Right kidney (tissue), 1 donor: ENCODE measurements around the gene KCNQ1.

ENCODE experiments used
- DNase-seq: peaks from one replicate; pipeline ENCODE4 v3.0.0-alpha.2; 2016

Gene KCNQ1

DNA sequence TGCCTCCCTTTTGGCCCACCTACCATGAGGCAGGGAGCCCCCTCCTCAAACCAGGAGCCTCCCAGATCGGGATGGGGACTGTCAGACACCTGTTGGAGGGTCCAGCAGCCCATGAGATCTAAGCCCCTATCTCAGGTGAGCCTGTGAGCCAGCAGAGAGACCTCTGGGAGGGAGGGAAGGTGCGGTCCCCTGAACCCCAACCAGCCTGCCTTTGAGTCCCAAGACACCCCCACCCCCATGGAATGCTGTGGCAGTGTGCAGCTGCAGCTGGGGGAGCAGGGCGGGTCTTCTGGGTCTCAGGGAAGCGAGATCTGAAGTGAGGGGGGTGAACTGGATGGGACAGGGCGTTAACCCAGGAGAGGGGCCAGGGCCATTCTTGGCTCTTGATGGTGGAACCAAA is 442.1 kb downstream of the KCNQ1 start:
- no peak for DNase-seq

DNA sequence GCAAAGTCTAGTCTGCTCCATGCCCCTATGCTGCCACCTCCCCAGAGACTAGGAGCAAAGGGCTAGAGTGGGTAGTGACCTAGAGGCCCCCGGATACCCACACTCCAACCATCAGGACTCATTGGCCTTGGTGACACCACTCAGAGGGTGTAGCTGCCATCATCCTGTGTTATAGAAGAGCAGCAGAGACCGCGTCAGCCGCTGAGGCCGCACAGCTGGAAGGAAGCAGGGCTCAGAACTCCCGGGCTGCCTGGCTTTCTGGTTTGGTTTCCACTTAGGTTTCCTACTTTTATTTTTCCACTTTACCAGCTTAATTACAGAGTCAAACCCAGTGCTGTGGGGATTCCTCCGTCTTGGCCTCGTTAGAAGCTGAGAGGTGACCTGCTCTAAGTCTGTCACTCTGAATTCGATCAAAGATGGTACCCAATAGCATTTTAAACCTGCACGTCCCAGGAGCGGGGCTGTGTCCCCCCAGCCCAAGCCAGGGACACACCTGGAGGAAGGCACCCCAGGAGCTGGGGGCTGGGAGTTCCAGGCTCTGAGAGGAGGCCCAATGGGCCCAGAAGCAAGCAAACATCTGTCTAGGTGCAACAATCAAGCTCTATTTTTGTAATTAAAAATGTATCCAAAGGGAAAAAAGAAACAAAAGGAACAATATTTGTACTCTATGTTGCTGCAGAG is 442.8 kb downstream of the KCNQ1 start:
- DNase-seq: peak; percentile 37

DNA sequence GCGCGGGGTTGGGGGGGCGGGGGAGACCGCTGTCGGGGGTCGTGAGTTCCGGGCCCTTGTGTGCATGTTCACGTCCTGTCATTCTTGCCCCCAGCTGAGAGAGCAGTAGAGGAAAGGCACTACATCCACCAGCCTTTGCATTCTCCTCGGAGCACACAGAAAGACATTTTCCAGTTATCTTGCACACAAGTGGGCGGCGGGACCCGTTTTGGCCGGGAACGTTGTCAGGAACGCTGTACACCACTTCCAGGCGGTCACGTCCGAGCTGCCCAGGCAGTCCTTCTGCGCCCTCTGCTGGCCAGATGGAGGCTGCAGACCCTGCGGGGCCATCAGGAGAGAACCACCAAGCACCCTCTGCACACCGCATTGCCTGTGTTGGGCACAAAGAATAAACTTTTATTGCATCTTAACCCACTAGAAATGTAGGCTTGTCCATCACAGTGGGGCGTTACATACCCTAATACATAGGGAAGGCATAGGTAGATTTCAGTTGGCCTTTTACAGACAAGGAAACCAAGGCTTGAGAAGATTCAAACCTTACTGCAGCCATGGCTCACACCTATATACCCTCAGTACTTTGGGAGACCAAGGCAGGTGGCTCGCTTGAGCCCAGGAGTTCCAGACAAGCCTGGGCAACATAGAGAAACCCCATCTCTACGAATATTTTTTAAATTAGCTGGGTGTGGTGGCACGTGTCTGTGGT is 443.6 kb downstream of the KCNQ1 start:
- DNase-seq: peak; percentile 68

DNA sequence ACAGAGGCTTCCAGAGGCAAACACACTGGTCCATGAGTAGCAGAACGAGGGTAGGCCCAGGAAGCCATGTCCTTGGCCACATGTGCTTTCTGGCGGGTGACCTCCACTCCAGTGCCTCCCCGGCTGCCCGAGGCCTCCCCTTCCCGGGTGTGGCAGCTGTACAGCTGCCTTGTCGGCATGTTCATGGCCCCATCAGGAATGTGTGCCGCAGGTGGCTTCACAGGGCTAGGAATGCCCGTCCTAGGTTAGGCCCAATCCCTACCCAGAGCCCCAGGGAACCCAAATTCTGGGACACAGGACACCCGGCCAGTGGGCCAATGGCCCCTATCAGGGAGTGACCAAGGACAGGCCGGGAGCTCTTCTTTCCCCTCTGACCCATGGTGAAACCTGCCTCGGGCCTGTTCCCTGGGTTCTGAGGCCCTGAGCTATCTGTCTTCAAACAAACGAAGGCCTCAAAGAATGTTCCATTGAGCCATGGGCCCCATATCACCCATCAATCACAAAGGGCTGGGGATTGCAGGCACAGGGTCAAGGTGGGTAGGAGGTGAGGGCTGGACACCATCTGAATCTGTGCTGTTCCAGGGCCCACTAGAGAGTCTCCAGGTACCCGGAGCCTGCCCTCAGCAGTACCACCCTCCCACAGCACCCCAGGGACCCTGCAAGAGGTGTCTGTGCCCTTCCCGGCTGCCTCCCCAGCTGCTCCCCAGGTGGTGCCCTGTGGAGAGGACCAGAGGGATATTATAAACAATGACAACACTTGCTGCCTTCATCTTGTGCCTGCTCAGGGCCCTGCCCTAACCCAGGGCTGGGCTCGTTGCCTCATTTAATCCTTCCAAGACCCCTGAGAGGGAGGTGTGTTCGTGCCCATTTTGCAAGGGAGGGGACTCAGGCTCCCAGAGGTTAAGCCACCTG is 444.8 kb downstream of the KCNQ1 start:
- DNase-seq: no peak

DNA sequence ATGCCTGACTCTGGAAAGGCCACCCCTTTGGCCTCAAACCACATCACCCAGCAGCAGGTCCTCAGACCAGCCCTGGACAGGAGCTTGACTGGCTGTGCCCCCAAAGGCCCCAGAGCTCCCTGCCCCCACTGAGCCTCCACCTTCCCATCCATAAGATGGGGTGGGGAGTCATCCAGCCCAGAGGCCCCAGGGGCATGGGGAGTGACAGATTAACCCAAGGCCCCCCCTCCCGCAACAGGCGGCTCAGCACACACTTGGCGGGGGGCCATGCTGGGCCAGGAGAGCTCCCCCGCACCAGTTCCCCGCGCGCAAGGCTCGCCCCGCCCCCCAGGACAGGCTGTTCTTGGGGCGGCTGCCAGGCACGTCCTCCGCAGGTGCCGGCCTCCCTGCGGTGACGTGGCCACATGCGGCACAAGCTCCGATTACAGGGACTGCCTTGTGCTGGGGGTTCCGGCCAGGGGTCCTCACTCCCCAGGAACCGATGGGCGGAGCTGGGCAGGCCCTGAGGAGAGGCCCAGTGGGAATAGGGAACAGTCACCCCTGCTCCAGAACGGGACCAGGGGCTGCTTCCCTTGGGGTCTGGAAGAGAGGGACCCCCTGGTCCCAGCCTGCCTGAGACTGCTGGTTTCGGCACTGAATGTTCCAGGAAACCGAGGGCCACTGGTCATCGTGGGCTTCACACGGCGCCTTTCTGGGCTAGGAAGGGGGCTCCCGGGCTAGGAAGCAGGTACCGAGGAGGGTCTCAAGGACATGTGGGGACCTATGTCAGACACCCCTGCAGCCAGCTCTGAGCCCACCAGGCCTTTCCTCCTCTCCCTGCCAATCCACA is 445.9 kb downstream of the KCNQ1 start:
- DNase-seq: peak; percentile 74

DNA sequence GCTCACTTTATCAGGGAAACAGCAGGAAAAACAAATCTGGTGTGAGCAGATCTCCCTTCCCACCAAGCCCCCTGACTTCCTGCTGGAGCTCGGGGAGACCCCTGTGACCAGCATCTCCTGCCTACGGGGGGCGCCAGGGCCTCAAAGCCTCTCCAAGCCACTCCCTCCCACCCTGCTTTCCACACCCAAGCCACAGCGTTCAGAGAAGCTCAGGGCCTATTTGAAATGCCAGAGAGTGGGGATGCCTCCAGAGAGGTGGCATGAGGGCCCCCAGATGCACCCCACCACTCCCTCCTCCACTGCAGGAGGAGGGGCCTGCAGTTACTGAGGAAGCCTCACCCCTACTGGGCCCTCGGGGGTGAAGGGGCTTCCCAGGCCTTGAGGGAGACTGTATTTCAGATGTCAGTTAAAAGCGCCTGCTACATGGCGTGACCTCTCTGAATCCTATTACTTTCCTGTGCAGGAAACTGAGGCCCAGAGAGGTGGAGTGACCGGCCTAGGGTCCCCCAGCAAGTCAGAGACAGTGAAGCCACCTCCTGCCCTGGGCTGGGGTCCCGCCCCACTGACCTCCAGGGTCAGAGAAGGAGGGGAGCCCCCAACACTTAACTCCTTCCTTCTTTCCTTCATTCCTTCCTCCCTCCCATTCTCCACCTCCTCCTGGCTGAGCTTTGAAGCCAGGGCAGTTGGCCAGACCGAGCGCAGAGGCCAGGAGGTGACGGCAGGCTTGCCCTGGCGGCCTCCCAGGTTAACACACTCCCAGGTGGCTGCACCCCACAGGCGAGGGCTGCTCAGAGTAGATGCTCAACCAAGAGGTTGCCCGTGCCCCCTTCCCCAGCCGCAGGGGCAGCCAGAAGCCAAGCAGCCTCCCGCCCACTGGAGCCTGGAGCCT is 446.8 kb downstream of the KCNQ1 start:
- DNase-seq: peak; percentile 56

DNA sequence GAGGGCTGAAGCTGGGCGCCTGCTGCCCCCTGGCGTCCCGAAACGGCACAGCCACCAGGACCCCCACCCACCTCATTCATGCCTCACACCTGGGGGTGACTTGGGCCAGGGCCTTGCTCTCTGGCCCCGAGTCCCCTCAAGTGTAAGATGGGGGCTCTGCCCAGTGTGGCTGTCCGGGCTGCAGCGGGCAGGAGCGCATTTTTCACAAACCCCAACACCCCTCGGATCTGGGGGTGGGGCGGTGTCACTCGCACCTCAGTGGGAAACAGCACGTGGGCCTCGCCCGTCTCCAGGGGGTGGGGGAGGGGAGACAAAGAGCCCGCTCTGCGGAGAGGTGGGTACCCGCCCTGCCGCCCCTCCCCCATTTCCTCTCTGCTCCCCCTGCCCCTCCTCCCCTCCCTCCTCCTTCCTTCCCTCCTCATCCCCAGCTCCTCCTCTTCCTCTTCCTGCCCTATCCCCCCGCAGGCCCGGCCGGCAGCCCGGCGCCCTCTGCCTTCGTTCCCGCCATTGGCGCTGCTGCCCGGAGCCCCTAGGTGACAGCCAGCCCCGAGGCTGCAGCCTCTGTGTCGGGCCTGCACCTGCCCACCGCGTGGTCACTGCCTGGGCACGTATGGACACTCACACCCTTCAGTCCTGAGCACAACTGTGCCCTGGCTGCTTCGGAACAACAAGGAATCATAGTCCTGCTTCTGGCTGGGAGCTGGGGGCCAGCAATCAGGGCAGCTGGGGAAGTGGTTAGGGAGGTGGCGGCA is 447.6 kb downstream of the KCNQ1 start:
- DNase-seq: peak; percentile 90

DNA sequence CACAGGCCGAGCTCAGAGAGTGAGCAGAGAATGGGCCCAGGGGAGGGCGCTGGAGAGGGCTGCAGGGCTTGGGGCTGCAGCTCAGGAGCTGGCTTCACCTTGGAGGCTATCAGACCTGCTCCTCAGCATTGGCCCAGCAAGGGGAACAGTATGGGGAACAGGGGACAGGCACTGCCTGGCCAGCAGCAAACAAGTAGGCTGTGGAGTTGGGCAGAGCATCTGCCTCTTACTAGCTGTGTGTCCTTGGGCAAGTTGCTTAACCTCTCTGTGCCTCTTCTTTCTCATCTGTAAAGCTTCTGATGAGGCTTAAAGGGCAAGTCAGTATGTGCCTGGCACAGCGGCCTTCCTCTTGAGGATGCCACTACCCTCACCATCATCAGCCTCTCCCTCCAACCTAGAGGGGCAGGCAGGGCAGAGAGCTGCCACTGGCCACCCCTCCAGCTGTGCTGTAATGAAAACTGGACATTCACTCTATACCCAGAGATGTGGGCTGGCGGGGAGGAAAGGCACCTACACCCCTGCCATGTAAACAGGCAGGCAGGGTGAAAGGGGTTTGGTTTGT is 448.2 kb downstream of the KCNQ1 start:
- DNase-seq: no peak

DNA sequence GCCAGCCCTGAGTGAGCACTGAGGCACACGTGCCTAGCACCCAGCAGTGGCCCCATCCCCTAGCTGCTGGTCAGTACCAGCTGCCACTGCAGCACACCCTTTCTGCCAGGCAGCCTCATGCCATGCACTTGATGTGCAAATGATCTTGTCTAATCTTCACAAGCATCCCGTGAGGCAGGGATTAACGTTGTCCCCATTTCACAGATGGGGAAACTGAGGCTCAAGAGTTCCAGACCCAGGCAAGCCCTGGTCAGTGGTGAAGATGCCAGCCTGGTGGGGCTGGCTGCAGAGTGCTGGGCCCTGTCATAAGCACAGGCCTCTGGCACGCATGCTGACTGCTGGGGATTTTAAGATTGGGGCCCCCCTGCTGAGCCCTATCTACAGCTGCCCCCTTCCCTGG is 449.1 kb downstream of the KCNQ1 start:
- DNase-seq: no peak

DNA sequence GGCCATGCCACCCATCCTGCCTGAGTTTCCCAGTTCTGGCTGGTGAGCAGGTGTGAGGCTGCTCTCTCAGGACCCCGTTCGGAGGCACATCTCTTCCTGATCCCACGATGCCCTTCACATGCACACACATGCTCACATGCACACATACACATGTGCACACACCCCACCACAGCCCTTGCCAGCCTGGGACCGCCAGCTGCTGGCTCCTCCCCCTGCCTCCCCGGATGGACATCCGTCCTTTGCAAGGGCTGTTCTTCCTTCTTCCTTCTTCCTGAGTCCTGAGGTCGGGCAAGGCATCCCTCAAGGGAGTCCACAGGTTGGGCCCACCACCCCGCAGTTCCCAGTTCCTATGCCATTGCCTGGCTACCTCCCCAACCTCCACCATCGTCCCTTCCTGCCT is 451.2 kb downstream of the KCNQ1 start:
- no peak for DNase-seq

DNA sequence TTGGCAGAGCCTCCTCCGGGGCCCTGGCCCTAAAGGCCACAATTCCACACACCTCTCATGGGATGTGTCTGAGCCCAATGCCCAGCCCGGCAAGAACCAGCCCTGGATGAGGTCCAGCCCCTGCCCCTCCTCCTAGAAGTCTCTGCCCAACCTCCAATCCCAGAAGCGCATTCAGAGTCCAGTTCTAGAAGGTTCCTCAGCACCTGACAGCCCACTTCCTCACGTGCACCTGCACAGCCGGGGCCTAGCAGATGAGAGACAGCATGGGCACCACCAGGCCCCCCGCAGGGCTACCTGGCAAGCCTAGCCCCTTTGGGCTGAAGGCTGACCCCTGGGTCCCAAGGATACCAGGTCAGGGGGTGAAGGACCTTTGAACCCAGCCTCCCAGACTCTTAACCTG is 452.2 kb downstream of the KCNQ1 start:
- no peak for DNase-seq

DNA sequence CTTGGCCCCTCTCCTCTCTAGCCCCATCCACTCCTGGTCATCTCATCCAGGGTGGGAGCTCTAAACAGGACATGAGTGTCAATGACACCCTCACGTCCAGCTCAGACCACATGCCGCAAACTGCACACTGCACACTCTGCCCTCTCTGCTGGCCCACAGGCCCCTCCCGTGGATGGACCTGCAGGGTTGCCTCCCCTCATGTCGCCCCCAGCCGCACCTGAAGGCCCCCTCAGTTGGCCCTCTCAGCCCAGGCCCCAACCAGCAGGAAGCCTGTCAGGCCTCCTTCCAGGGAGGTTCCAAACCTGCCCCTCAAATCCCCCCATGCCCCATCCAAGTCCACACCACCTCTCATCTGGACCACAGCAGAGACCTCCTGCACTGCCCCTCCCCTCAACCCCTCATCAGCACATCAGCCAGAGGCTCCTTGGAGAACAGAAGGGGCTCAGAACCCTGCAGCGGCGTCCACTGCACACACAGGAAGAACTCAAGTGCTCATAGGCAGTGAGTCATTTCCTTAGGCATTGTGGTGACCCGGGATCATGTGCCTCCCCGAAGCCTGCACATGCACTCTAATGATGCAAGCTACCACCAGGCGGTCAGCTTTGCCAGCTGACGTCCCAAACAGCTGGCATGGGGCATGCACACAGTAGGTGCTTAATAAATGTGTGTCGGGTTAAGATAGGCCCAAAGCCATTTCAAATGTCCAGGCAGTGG is 453.7 kb downstream of the KCNQ1 start:
- DNase-seq: no peak
